Fibroblast of lung (primary cell): ENCODE data around the gene ADRM1. TPM values are rescaled to one million over a fixed set of nuclear protein-coding genes. Genes with fewer than 3 reads are reported as not detected.

Experiments used
- DNase-seq, 2 donors: peaks; one replicate each; pipeline versions ENCODE4 v3.0.0 to v3.0.0-alpha.2; 2010; ENCODE audit warnings: low read depth in 2 of 2
- H2AFZ ChIP-seq: 2 replicates; pipeline ENCODE4 v1.5.1; 2012; ENCODE audit warnings: low read length, control low read depth, inconsistent platforms
- H3K27ac ChIP-seq: 2 replicates; pipeline ENCODE4 v1.5.1; 2011; ENCODE audit warnings: low read length, control low read depth; ENCODE audit not compliant: insufficient read depth
- H3K27me3 ChIP-seq: 2 replicates; pipeline ENCODE4 v1.5.1; 2011; ENCODE audit warnings: mild to moderate bottlenecking, low read length; ENCODE audit not compliant: control insufficient read depth, insufficient read depth
- H3K36me3 ChIP-seq: 2 replicates; pipeline ENCODE4 v1.5.1; 2011; ENCODE audit warnings: low read length; ENCODE audit not compliant: control insufficient read depth, insufficient read depth
- H3K4me1 ChIP-seq: 2 replicates; pipeline ENCODE4 v1.5.1; 2011; ENCODE audit warnings: low read length; ENCODE audit not compliant: control insufficient read depth, insufficient read depth; ENCODE audit errors: extremely low read depth
- H3K4me2 ChIP-seq: 2 replicates; pipeline ENCODE4 v1.5.1; 2011; ENCODE audit warnings: low read length, control low read depth; ENCODE audit not compliant: insufficient read depth; ENCODE audit errors: extremely low read depth
- H3K4me3 ChIP-seq, 4 experiments: fragments of 200-600 bp in 1 of 4; sonication (generic) in 1 of 4; replicated peaks in 1 of 4; 2 replicates each; pipeline ENCODE4 v1.5.1; 2011 to 2016; ENCODE audit warnings: low read length in 4 of 4, low read depth in 3 of 4, mild to moderate bottlenecking in 3 of 4, control low read depth in 2 of 4, inconsistent platforms in 1 of 4, mixed read lengths in 1 of 4; ENCODE audit not compliant: insufficient read depth in 1 of 4; ENCODE audit errors: control extremely low read depth in 1 of 4
- H3K79me2 ChIP-seq: 2 replicates; pipeline ENCODE4 v1.5.1; 2012; ENCODE audit warnings: mild to moderate bottlenecking, low read length, inconsistent platforms; ENCODE audit not compliant: control insufficient read depth, insufficient read depth
- H3K9ac ChIP-seq: 2 replicates; pipeline ENCODE4 v1.5.1; 2011; ENCODE audit warnings: mild to moderate bottlenecking, low read length, control low read depth; ENCODE audit not compliant: insufficient read depth
- H3K9me3 ChIP-seq: 2 replicates; pipeline ENCODE4 v1.5.1; 2012; ENCODE audit warnings: low read depth, low read length; ENCODE audit not compliant: control insufficient read depth, insufficient read depth
- H4K20me1 ChIP-seq: 2 replicates; pipeline ENCODE4 v1.5.1; 2011; ENCODE audit warnings: low read length; ENCODE audit not compliant: control insufficient read depth, insufficient read depth; ENCODE audit errors: extremely low read depth
- EZH2 ChIP-seq: IDR thresholded peaks from 2 replicates; pipeline ENCODE4 v1.5.1; 2012; ENCODE audit warnings: low read length, control low read depth, mild to moderate bottlenecking; ENCODE audit errors: missing control alignments
- polyA plus RNA-seq, 2 donors: library from polyadenylated mRNA; depleted of rRNA in 1 of 2; stranded (reverse) in 1 of 2; unstranded in 1 of 2; fragments of >200 nt; gene quantifications; 2 replicates each; pipeline ENCODE4 v1.2.1, GENCODE V29; 2011 to 2012; ENCODE audit warnings: missing spikeins in 1 of 2
- total RNA-seq: library from RNA; depleted of rRNA; stranded (reverse); fragments of >200 nt; gene quantifications from 2 replicates; pipeline ENCODE4 v1.2.1, GENCODE V29; 2014
- TF ChIP-seq, protein P1 (sequence below), 2 donors: IDR thresholded peaks in 1 of 2; conservative IDR thresholded peaks in 1 of 2; 1 replicate in 1 of 2; 2 replicates in 1 of 2; pipeline ENCODE4 v1.5.1; 2011 to 2012; ENCODE audit warnings: low read length in 2 of 2, control low read depth in 1 of 2, inconsistent platforms in 1 of 2, low read depth in 1 of 2, mild to moderate bottlenecking in 1 of 2

The ADRM1 gene
- total and polyA plus RNA-seq, 2 donors (not counting 1 experiment from before 2014, with no cell fraction given): 41.2 to 71.3 TPM

- DNase-seq: no peak
- Histone ChIP-seq H4K20me1 (no peaks in the 10 kb centered on the region), H3K4me3 (no peak overlapping the region), H3K27ac (no peak overlapping the region), H3K4me1 (peaks cover 2% of the 10 kb centered on the region), H3K9me3 (no peaks in the 10 kb centered on the region), H3K36me3 (peaks cover 7% of the 10 kb centered on the region), H3K79me2 (no peaks in the 10 kb centered on the region), H3K27me3 (no peaks in the 10 kb centered on the region), H3K4me2 (no peak overlapping the region), H2AFZ (no peak overlapping the region), H3K9ac (no peak overlapping the region)
- TF ChIP-seq, protein P1, sequence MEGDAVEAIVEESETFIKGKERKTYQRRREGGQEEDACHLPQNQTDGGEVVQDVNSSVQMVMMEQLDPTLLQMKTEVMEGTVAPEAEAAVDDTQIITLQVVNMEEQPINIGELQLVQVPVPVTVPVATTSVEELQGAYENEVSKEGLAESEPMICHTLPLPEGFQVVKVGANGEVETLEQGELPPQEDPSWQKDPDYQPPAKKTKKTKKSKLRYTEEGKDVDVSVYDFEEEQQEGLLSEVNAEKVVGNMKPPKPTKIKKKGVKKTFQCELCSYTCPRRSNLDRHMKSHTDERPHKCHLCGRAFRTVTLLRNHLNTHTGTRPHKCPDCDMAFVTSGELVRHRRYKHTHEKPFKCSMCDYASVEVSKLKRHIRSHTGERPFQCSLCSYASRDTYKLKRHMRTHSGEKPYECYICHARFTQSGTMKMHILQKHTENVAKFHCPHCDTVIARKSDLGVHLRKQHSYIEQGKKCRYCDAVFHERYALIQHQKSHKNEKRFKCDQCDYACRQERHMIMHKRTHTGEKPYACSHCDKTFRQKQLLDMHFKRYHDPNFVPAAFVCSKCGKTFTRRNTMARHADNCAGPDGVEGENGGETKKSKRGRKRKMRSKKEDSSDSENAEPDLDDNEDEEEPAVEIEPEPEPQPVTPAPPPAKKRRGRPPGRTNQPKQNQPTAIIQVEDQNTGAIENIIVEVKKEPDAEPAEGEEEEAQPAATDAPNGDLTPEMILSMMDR (conservative IDR thresholded peaks at IDR 0.05 in 1 of 2, IDR thresholded peaks at IDR 0.05 in 1 of 2; ENCODE audit: low read depth in 1 of 2, low read length in 2 of 2): no peak
- TF ChIP-seq EZH2: no peak
These were observed 40.7 kb upstream of the ADRM1 start for GRCh38 chr20:62262064-62262463.

GRCh38 chr20:62263396-62263795 is 39.4 kb upstream of the ADRM1 start:
- Histone ChIP-seq H3K36me3 (peaks cover 3% of the 10 kb centered on the region), H4K20me1 (no peaks in the 10 kb centered on the region)

DNA sequence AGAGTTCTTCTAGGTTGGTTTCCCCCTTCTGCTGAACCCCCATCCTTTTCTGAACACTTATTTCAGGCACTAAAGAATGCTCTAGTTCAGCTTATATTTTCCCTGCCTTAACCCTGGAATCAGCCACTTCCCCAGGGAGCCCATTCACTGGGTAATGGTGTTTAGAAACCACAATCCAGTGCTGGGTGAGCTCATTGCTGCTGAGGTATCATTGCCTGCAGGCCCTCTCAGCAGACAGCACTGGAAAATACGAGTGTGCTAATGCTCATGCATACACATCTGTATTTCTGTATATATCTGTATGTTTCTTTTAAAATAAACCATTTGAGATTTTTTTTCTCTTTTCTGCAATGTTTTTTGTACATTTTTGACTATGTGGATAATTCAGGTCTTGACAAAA is 37.4 kb upstream of the ADRM1 start:
- Histone ChIP-seq H3K9me3 (no peaks in the 10 kb centered on the region), H2AFZ (no peak overlapping the region), H3K79me2 (no peaks in the 10 kb centered on the region), H3K27ac (no peak overlapping the region), H4K20me1 (no peaks in the 10 kb centered on the region), H3K4me1 (no peaks in the 10 kb centered on the region), H3K4me2 (no peak overlapping the region), H3K9ac (no peak overlapping the region), H3K36me3 (peaks cover 2% of the 10 kb centered on the region), H3K27me3 (no peaks in the 10 kb centered on the region), H3K4me3 (no peak overlapping the region)
- DNase-seq: no peak
- TF ChIP-seq, protein P1 (conservative IDR thresholded peaks at IDR 0.05 in 1 of 2, IDR thresholded peaks at IDR 0.05 in 1 of 2; ENCODE audit: low read depth in 1 of 2, low read length in 2 of 2): no peak
- no peak for TF ChIP-seq EZH2

More at GRCh38 chr20:62263396-62263795, 39.4 kb upstream of the ADRM1 start:
- H3K27me3 ChIP-seq: no peaks in the 10 kb centered on the region
- H3K27ac ChIP-seq: no peak overlapping the region
- H3K4me2 ChIP-seq: no peak overlapping the region
- no peaks in the 10 kb centered on the region for H3K4me1 ChIP-seq
- no peak overlapping the region for H3K9ac ChIP-seq
- DNase-seq: no peak
- TF ChIP-seq, protein P1 (conservative IDR thresholded peaks at IDR 0.05 in 1 of 2, IDR thresholded peaks at IDR 0.05 in 1 of 2; ENCODE audit: low read depth in 1 of 2, low read length in 2 of 2): no peak
- no peak for TF ChIP-seq EZH2
- H2AFZ ChIP-seq: no peak overlapping the region
- H3K79me2 ChIP-seq: no peaks in the 10 kb centered on the region
- no peaks in the 10 kb centered on the region for H3K9me3 ChIP-seq
- no peak overlapping the region for H3K4me3 ChIP-seq
